Gastrocnemius medialis (tissue), 4 donors: ENCODE measurements around the gene FRMPD4.

Source experiments
- POLR2A ChIP-seq, 2 donors: fragments of 450-650 bp; IDR thresholded peaks; one replicate each; pipeline ENCODE4 v1.6.1; 2017; ENCODE audit warnings: antibody characterized with exemption in 2 of 2, mild to moderate bottlenecking in 2 of 2, moderate library complexity in 2 of 2
- TF ChIP-seq, protein P1 (sequence below), 5 experiments: fragments of 450-650 bp in 3 of 5; fragments of 200-600 bp in 2 of 5; sonication (generic) in 2 of 5; IDR thresholded peaks in 4 of 5; conservative IDR thresholded peaks in 1 of 5; 1 replicate in 4 of 5; 2 replicates in 1 of 5; pipeline ENCODE4 v1.5.1; 2016 to 2019; ENCODE audit warnings: antibody characterized with exemption in 5 of 5, mild to moderate bottlenecking in 3 of 5, moderate library complexity in 3 of 5

GRCh38 chrX:12771445-12772069 lies 633.3 kb downstream of the FRMPD4 start:
- TF ChIP-seq, protein P1, sequence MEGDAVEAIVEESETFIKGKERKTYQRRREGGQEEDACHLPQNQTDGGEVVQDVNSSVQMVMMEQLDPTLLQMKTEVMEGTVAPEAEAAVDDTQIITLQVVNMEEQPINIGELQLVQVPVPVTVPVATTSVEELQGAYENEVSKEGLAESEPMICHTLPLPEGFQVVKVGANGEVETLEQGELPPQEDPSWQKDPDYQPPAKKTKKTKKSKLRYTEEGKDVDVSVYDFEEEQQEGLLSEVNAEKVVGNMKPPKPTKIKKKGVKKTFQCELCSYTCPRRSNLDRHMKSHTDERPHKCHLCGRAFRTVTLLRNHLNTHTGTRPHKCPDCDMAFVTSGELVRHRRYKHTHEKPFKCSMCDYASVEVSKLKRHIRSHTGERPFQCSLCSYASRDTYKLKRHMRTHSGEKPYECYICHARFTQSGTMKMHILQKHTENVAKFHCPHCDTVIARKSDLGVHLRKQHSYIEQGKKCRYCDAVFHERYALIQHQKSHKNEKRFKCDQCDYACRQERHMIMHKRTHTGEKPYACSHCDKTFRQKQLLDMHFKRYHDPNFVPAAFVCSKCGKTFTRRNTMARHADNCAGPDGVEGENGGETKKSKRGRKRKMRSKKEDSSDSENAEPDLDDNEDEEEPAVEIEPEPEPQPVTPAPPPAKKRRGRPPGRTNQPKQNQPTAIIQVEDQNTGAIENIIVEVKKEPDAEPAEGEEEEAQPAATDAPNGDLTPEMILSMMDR (IDR thresholded peaks at IDR 0.05 in 4 of 5, conservative IDR thresholded peaks at IDR 0.05 in 1 of 5) = peak in 1 of 5 experiments; percentile 34
- no peak for TF ChIP-seq POLR2A (IDR thresholded peaks at IDR 0.05)
